Natural killer cell (primary cell): Measurements from ENCODE around the gene ARFGAP3. TPM values are rescaled to one million over a fixed set of nuclear protein-coding genes. Genes with fewer than 3 reads are reported as not detected.

Experiments used
- ATAC-seq, 3 donors: fragments of 150-1000 bp in 2 of 3; fragments of 200-7000 bp in 1 of 3; cut with Tn5 transposase; 1 replicate in 1 of 3; 2 replicates in 2 of 3; pipeline ENCODE4 v1.10.0; 2021; ENCODE audit warnings: mild to moderate bottlenecking in 2 of 3, moderate library complexity in 2 of 3
- DNase-seq, 2 donors: peaks; one replicate each; pipeline versions ENCODE4 v3.0.0 to v3.0.0-alpha.2; 2013 to 2021; ENCODE audit warnings: mixed read lengths in 1 of 2
- H3K27ac ChIP-seq: one replicate; pipeline ENCODE4 v1.5.1; 2013; ENCODE audit warnings: mild to moderate bottlenecking, low read length
- H3K27me3 ChIP-seq: one replicate; pipeline ENCODE4 v1.6.1; 2013; ENCODE audit warnings: low read length; ENCODE audit not compliant: control insufficient read depth, insufficient read depth
- H3K36me3 ChIP-seq: one replicate; pipeline ENCODE4 v1.6.1; 2013; ENCODE audit warnings: low read length; ENCODE audit not compliant: control insufficient read depth, insufficient read depth
- H3K4me1 ChIP-seq: one replicate; pipeline ENCODE4 v1.6.1; 2013; ENCODE audit warnings: low read length; ENCODE audit not compliant: control insufficient read depth, insufficient read depth
- H3K4me3 ChIP-seq: one replicate; pipeline ENCODE4 v1.5.1; 2013; ENCODE audit warnings: low read length
- H3K9me3 ChIP-seq: one replicate; pipeline ENCODE4 v1.6.1; 2013; ENCODE audit warnings: low read length; ENCODE audit not compliant: control insufficient read depth, insufficient read depth
- H3K27ac Mint-ChIP-seq, 2 donors: one replicate each; pipeline ENCODE4 v1.8.0; 2022; ENCODE audit warnings: mild to moderate bottlenecking in 2 of 2, mixed read lengths in 2 of 2, moderate library complexity in 1 of 2
- H3K27me3 Mint-ChIP-seq, 2 donors: one replicate each; pipeline ENCODE4 v1.8.0; 2022; ENCODE audit warnings: low read depth in 2 of 2, mixed read lengths in 2 of 2
- H3K36me3 Mint-ChIP-seq: one replicate; pipeline ENCODE4 v1.8.0; 2022; ENCODE audit warnings: mixed read lengths
- H3K4me1 Mint-ChIP-seq, 2 donors: one replicate each; pipeline ENCODE4 v1.8.0; 2022; ENCODE audit warnings: mixed read lengths in 2 of 2
- H3K4me3 Mint-ChIP-seq: one replicate; pipeline ENCODE4 v1.8.0; 2022; ENCODE audit warnings: mild to moderate bottlenecking, moderate library complexity, mixed read lengths
- H3K9me3 Mint-ChIP-seq, 2 donors: one replicate each; pipeline ENCODE4 v1.8.0; 2022; ENCODE audit warnings: mixed read lengths in 2 of 2
- CTCF ChIP-seq: fragments of 200-600 bp; IDR thresholded peaks from one replicate; pipeline ENCODE4 v1.8.0; 2022; ENCODE audit warnings: antibody characterized with exemption
- whole genome bisulfite sequencing: methylation state at CpG from one replicate; pipeline ENCODE4 v1.1.7; 2013; ENCODE audit warnings: missing lambda C conversion rate; ENCODE audit not compliant: insufficient coverage; 5-methylcytosine and 5-hydroxymethylcytosine counted together
- intact Hi-C: fragments of 100-400 bp; cut with micrococcal nuclease; formaldehyde crosslinking; loops from one replicate; pipeline ENCODE4 v1.14.2; 2022
- total RNA-seq, 4 donors: library from RNA; stranded (reverse); fragments of 120-200 nt in 1 of 4; gene quantifications; one replicate each; pipeline versions ENCODE4 v1.2.3 to v1.2.4, GENCODE V29; 2013 to 2022

The ARFGAP3 gene
- total RNA-seq, 3 donors from 2014 or later (not counting 1 experiment from before 2014, with no cell fraction given), result 46.3 to 58.0 (median 53.8) TPM

GRCh38 chr22:42811459-42811858 is 45.6 kb downstream of the ARFGAP3 start:
- Mint-ChIP-seq H3K4me3 (no peak overlapping the region), H3K4me1 (peaks cover 0 to 5% of the 10 kb centered on the region in 2 donors), H3K27ac (no peak overlapping the region), H3K27me3 (no peaks in the 10 kb centered on the region), H3K36me3 (peaks cover 9% of the 10 kb centered on the region), H3K9me3 (no peaks in the 10 kb centered on the region)
- intact Hi-C loops, result no loop called here
- no peaks in the 10 kb centered on the region for H3K9me3 ChIP-seq
- 95% methylated on average over 2 of the region's 2 CpGs for WGBS
- no peaks in the 10 kb centered on the region for H3K4me1 ChIP-seq
- no peak overlapping the region for H3K4me3 ChIP-seq
- no peak for TF ChIP-seq CTCF
- no peak overlapping the region for H3K27ac ChIP-seq
- no peaks in the 10 kb centered on the region for H3K27me3 ChIP-seq
- H3K36me3 ChIP-seq, result peaks cover 52% of the 10 kb centered on the region
- no peak for DNase-seq
- ATAC-seq, result no peak

- H3K27ac Mint-ChIP-seq, result no peak overlapping the region
- H3K4me1 ChIP-seq, result no peaks in the 10 kb centered on the region
- no peak overlapping the region for H3K4me3 ChIP-seq
- no peak overlapping the region for H3K27ac ChIP-seq
- H3K36me3 ChIP-seq, result peaks cover 56% of the 10 kb centered on the region
- no peaks in the 10 kb centered on the region for H3K9me3 ChIP-seq
- H3K9me3 Mint-ChIP-seq, result no peaks in the 10 kb centered on the region
- peaks cover 0 to 11% of the 10 kb centered on the region in 2 donors for H3K4me1 Mint-ChIP-seq
- H3K27me3 Mint-ChIP-seq, result no peaks in the 10 kb centered on the region
- intact Hi-C loops, result no loop called here
- DNase-seq (no peak), ATAC-seq (no peak)
- H3K36me3 Mint-ChIP-seq, result peaks cover 8% of the 10 kb centered on the region
- WGBS, result 38% methylated on average over 1 of the region's 3 CpGs
- TF ChIP-seq CTCF, result no peak
- no peaks in the 10 kb centered on the region for H3K27me3 ChIP-seq
- no peak overlapping the region for H3K4me3 Mint-ChIP-seq
Observed at GRCh38 chr22:42808521-42808920, 48.6 kb downstream of the ARFGAP3 start.

GRCh38 chr22:42807185-42807584 is 49.9 kb downstream of the ARFGAP3 start:
- Histone ChIP-seq H3K4me3 (no peak overlapping the region), H3K9me3 (no peaks in the 10 kb centered on the region), H3K27ac (no peak overlapping the region), H3K4me1 (no peaks in the 10 kb centered on the region), H3K36me3 (peaks cover 59% of the 10 kb centered on the region), H3K27me3 (no peaks in the 10 kb centered on the region)
- 94% methylated on average over 6 of the region's 6 CpGs for WGBS
- ATAC-seq (no peak), DNase-seq (no peak)
- Mint-ChIP-seq H3K9me3 (no peaks in the 10 kb centered on the region), H3K4me1 (peaks cover 0 to 6% of the 10 kb centered on the region in 2 donors), H3K36me3 (no peaks in the 10 kb centered on the region), H3K4me3 (no peak overlapping the region), H3K27me3 (no peaks in the 10 kb centered on the region), H3K27ac (no peak overlapping the region)
- intact Hi-C loops, result no loop called here
- TF ChIP-seq CTCF, result no peak
